GM19035 (cell line): ENCODE measurements around the gene MSMP.

Source experiments
- ATAC-seq: cut with Tn5 transposase; IDR thresholded peaks from one replicate; pipeline ENCODE4 v1.9.1; 2021; ENCODE audit not compliant: unreplicated experiment

Gene MSMP

DNA sequence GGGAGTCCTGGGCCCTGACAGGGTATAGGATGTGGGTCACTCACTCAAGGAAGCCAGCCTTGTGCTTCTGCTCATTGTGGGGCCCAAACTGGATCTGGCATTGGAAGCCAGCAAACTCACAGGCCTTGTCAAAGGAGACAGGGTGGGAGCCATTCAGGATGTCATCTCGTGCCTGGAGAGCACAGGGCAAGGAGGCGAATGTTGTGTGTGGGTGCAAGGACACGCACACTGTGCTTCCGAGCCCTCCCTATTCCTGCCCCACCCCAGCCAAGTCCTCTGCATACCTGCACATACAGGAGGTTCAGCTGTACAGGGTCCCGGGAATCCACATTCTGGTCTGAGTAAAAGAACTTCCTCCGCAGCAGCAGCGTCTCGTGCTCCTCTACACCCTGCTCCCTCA lies 30.2 kb downstream of the MSMP start:
- no peak for ATAC-seq

GRCh38 chr9:35723426-35723825 lies 30.6 kb downstream of the MSMP start:
- no peak for ATAC-seq

GRCh38 chr9:35719546-35719945 lies 34.5 kb downstream of the MSMP start:
- no peak for ATAC-seq

DNA sequence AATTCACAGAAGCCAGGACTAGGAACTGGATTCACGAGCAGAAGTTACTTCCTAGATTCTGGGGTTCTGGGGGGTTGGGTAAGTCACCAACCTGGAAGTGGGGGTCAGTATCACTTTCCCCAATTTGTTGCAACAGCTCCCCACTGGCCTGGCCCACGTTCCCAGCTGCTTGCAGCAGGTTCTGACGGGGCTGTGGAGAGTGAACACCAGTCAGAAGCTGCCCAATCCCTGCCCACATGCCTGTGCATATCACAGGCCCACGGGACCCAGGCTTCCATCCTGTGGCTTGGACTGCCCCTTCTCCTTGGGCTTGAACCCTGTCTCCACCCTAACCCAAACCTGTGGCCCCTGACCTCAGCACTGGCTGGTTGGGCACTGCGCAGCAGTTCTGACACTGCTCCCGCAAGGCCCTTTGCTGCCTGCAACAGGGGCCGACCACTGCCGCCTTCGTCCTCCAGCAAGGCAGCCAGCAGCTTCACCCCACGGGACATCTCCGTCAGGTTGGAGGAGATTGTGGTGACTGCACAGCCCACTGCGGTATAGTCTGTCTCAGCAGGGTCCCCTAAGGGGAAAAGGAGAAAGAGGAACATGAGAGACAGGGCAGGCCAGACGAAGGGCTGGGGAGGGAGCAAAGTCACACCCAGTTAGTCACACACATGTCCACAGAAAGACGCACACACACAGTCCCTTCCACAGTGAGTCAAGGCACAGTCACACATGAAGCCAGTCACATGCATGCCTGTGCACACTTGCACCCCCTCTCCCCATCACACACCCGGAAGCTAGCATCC lies 35.2 kb downstream of the MSMP start:
- ATAC-seq, result no peak

DNA sequence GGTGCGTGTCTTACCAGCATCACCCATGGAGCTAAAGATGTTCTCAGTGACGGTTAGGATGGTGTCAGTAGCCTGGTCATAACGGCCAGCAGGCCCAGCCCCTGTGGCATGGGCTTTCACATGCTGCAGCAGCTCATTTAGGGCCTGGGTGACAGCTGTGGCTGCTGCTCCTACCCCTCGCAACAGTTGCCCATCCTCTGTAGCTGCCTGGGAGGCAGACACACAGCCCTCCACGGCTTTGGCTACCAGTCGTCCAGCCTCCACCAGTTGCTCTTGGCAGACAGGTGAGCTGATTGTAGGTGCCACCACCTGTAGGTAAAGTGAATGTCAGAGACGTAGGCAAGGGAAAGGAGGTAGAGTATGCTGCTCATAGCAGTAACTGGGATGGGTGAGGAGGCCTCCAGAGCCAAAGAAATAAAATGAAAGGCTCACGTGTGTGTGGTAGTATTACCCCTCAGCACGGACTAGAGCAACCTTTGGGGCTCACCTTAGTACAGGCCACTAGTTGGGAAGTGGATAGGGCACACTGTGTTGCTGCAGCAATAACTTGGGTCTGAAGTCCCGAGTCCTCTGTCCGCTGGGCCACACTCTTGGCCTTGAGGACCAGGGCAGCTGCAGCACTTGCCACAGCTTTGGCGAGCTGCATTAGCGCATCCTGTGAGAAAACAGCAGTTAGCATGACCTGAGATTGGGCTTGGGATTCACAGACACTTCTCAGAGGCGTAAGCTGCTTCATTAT lies 36.8 kb downstream of the MSMP start:
- ATAC-seq, result no peak

DNA sequence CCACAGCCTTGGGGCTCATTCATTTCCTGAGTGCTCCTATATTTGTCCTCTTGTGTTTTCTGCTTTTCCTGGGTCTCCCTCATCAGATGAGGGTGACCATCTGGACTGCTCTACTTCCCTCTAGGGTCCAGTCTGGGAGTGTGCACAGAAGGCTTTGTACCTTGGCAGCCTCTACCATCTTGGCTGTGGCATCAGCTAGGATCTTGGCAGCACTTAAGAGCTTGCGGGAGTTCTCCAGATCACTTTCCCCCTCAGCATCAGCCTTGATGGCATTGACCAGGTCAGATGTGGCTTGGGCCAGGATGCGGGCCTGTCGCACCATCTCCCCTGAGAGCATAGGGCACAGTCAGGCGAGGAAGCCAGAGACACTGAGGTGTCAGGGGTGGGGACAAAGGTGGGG lies 37.8 kb downstream of the MSMP start:
- ATAC-seq, result no peak

- ATAC-seq, result no peak
Observed at GRCh38 chr9:35714579-35715252, 39.4 kb downstream of the MSMP start.

- no peak for ATAC-seq
Observed at GRCh38 chr9:35714123-35714522, 40.0 kb downstream of the MSMP start.

- no peak for ATAC-seq
Observed at GRCh38 chr9:35713578-35713977, 40.5 kb downstream of the MSMP start.

GRCh38 chr9:35712762-35713400 lies 41.2 kb downstream of the MSMP start:
- ATAC-seq, result no peak

DNA sequence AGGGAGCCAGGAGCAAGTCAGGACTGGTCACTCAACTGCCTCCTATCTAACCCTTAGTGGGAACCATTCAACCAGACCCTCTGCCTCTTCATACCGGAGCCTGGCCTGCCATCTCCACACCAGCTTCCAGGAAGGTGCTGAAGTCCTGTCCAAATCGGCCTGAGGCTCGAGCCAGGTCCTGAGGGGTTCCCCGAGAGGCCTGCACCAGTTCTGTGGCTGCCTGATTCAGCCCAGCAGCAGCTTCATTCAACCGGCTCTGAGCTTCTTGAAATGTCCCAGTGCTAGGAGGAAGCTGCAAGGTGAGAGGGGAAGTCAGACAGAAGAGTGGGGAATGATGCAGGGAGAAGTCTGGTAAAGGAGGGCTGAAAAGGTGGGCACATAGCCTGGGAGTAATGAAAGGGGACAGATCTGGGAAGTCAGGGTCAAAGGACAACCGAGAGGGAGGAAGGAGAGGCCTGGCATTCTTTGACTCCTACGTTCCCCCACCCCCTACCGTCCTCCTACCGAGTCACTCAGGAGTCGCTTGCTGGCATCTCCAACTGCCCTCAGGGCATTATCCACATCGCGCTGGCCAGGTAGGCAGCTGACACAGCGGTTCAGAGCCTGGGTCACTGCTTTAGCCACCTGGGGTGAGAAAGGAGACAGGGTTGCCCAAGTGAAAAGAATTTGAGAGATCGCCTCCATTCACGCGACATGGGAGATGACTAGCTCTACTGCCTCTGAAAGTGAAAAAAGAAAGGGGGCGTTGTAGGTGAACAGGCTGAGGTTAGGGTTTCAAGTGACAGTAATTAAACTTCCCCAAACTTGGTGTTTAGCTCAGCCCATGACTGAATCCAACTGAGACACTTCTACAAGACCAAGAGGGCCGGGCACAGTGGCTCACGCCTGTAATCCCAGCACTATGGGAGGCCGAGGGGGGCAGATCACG lies 42.3 kb downstream of the MSMP start:
- no peak for ATAC-seq

DNA sequence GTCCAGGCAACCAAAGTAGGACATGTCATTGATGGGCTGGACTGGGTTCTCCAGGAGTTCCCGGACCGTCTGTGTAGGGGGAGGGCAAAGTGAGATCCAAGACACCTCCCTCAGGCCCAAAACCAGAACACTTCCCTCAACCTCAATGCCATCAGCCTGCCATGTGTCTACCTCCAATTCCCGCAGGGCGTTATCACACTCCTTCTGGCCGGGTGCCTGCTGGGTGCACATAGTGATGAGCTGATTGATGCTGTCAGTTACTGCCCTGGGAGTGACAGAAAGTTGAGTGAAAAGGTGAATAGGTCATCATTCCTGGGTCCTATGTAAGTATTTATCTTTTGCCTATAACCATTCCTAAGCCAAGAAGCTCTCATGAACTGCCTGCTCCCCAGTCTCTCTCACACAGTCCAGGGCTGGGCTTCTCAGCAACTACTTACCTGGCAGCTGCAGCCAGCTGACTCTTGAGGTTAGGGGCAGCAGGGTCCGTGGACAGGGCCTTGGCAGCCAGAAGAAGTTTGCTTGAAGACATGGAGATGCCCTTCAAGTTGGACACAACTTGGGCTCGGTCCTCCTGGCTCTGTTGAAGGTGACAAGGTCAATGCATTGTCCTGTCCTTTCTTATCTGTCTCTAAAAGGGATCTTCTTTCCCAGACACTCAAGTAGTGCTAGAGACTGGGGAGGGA lies 43.1 kb downstream of the MSMP start:
- no peak for ATAC-seq

- no peak for ATAC-seq
Observed at GRCh38 chr9:35708146-35708545, 45.9 kb downstream of the MSMP start.

DNA sequence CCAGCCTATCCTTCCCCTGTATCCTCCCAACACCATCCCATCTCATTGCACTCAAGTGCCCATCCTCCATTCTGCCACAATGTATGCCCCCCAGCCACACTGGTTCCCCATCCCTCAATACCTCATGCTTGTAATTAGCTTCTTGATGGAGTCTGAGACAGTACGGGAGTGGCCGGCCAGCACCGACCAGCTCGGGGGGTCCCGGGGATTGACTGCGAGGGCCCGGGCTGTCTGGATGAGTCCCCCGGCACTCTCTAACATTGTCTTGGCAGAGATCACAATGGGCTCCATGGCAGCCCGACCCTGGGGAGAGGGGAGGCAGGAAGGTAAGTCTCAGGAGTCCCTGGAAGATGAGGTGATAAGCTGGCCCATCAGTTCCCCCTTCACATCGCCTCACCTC lies 47.1 kb downstream of the MSMP start:
- no peak for ATAC-seq

DNA sequence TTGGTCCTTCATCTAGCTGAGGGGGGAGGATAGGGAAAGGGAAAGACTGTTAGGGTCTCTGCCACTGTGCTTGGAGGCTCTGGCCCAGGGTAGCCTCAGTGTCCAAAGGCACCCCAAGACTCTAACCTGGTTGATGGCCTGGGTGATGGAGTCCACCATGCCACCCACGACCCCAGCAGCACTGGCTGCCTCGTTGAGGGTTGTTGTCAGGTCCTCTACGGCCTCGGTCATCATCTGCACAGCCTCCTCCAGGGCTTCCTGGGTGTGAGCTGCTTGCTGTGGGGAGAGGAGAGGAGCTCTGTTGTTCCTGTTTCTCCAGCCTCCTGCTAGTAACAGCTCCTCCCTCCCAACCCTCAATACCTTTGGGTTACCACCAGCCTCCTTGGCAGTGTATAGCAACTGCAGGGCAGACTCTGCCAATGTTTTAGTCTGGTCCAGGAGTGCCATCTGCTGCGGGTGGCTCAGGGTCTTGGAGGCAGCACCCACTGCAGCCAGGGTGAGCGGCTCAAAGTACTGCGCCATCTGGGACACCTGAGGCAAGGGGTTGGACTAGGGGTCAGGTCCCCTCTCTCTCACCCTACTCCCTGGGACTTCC lies 48.1 kb downstream of the MSMP start:
- no peak for ATAC-seq

- ATAC-seq, result no peak
Observed at GRCh38 chr9:35705372-35705771, 48.7 kb downstream of the MSMP start.

GRCh38 chr9:35703906-35704672 lies 50.0 kb downstream of the MSMP start:
- ATAC-seq, result no peak
